Purkinje cell (primary cell): ENCODE measurements around the gene ING4. TPM values are rescaled to one million over a fixed set of nuclear protein-coding genes. Genes with fewer than 3 reads are reported as not detected.

Experiments
- polyA plus RNA-seq: library from polyadenylated mRNA; unstranded; fragments of >200 nt; fragmentation: Nextera tagmentation; gene quantifications from 2 replicates; pipeline ENCODE4 v1.2.1, GENCODE V29; 2014

ING4 gene
- polyA plus RNA-seq, result 22.4 and 27.0 TPM in 2 replicates

GRCh38 chr12:6662906-6663742, at the start of gene ING4:
ING4 (minus strand) TSS chr12:6663119; CDS start chr12:6663101, 18 bp downstream.

DNA sequence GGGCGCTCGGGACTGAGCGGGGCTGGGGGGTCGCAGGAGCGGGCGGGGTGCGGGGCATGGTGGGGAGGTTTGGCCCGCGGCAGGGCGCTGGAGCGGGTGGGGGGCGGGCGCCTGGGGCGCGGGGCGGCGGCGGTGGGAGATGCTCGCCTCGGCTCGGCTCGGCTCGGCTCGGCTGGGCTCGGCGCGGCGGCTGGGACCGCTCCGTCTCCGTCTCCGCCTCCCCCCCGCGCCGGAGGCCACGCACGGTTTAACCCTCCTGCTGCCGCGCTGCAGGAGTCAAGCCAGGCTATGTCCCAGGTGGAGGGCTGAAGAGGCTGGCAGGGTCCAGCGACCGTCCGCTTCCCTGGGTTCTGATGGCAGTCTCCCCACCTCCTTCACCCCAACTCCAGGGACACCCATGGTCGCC, 37.7 kb upstream of the ING4 start, which contains the start of gene PIANP:
PIANP (minus strand) TSS at position 170 of the 406 bp plus-strand sequence. CDS start 2,754 bp downstream, outside the sequence.

DNA sequence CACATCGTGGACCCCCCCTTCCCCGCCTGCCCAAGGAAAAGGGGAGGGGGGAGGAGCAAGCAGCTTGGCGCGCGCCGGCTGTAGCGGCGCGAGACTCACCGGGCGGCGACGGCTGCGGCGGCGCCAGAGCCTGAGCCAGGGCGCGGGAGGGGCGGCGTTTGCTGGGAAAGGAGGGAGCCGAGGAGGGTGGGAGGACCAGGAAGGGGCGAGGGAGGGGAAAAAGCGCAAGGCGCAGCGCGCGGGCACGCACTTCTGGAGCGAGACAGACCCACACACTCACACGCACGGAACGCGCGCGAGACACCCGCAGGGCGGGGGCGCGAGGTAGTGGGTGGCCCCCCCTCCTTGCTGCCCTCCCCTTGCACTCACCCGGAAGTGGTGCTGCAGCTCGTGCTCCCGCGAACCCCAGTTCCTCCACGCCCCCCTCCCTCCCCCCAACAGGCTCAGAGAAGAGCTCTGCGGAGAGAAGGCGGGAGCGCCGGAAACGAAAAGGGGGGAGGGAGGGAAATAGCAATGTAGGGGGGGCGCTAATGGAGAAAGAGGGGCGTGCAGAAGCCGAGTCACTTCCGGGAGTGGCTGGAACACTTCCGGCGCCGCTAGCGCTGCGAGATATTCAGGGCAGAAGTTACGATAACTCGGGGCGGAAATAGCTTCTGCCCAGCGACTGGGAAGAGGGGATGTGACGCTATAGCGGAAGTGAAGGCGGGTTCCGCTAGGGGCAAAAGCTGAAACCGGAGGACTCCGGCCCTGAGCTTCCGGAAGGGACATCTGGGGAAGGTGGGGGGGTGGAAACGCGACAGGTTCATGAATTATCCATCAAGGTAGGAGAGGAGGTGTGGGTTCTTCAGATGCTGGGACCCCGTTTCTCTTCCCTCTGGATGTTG, 26.3 kb upstream of the ING4 start, which contains the start of gene ZNF384:
ZNF384 (minus strand) TSS at position 377 of the 884 bp plus-strand sequence. CDS start 9,855 bp downstream, outside the sequence.

GRCh38 chr12:6647083-6647604, 15.8 kb downstream of the ING4 start, which contains the start of gene ACRBP:
ACRBP (minus strand) TSS chr12:6647432; CDS start chr12:6647366, 66 bp downstream.

DNA sequence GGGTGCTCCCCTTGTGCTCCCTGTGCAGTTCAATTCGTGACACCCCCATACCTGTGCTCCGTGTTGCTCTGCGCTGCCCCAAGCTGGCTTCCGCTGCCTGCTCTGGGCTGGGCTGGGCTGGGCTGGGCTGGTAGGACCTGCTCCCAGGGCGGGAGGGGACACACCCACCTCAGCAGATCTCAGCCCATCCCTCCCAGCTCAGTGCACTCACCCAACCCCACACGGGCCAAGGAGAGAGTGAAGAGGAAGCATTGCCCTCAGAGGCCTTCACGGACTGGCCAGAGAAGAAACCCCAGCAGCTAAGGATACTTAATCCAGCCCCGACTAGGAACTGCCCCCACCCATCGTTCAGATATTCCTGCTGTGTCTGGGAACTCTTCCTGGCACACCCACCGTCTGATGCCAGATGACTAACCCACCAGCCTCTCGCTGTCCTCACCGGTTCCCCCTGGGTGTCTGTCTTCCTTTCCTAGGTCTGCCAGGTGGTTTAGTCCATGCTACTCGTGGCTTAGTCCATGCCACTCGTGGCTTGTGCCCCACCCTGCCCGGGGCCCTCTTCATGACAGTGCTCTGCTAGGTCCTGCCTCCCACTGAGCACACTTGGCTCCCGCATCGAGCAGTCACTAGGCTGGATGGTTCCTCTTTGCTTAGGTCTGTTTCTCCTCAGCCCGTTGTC, 26.9 kb downstream of the ING4 start, which contains the start of gene LPAR5:
LPAR5 (minus strand) TSS at position 104 of the 676 bp plus-strand sequence. CDS start 14,711 bp downstream, outside the sequence.

Other genes with a start within 250 kb of the ING4 start
- 1.6 TPM in 1 of 2 replicates, not detected in the other for gene CD27, start 218.2 kb downstream of the ING4 start, polyA plus RNA-seq
- 1.5 and 10.6 TPM in 2 replicates for gene TAPBPL, start 211.1 kb downstream of the ING4 start, polyA plus RNA-seq
- gene VAMP1, start 192.4 kb downstream of the ING4 start, polyA plus RNA-seq, result 41.6 and 53.7 TPM in 2 replicates
- gene MRPL51, start 169.9 kb downstream of the ING4 start, polyA plus RNA-seq, result 404 and 455 TPM in 2 replicates
- gene NCAPD2, start 169.0 kb downstream of the ING4 start, polyA plus RNA-seq, result 0.74 and 0.78 TPM in 2 replicates
- gene GAPDH, start 128.6 kb downstream of the ING4 start, polyA plus RNA-seq, result 5,164 and 6,636 TPM in 2 replicates
- 6.1 and 10.3 TPM in 2 replicates for gene IFFO1, start 107.1 kb downstream of the ING4 start, polyA plus RNA-seq
- 3.7 and 9.3 TPM in 2 replicates for gene NOP2, start 94.8 kb downstream of the ING4 start, polyA plus RNA-seq
- 44.9 and 46.5 TPM in 2 replicates for gene CHD4, start 55.7 kb downstream of the ING4 start, polyA plus RNA-seq
- gene LPAR5, start 27.2 kb downstream of the ING4 start, polyA plus RNA-seq, result not detected in 2 replicates
- gene ACRBP, start 15.7 kb downstream of the ING4 start, polyA plus RNA-seq, result not detected in 2 replicates
- gene ZNF384, start 26.3 kb upstream of the ING4 start, polyA plus RNA-seq, result 2.3 and 2.8 TPM in 2 replicates
- gene PIANP, start 37.7 kb upstream of the ING4 start, polyA plus RNA-seq, result 15.3 and 29.7 TPM in 2 replicates
- gene COPS7A, start 60.9 kb upstream of the ING4 start, polyA plus RNA-seq, result 52.4 and 53.2 TPM in 2 replicates
- 161 and 204 TPM in 2 replicates for gene MLF2, start 90.0 kb upstream of the ING4 start, polyA plus RNA-seq
- 10.0 and 10.3 TPM in 2 replicates for gene PTMS, start 103.2 kb upstream of the ING4 start, polyA plus RNA-seq
- gene LAG3, start 109.4 kb upstream of the ING4 start, polyA plus RNA-seq, result not detected in 2 replicates
- gene CD4, start 126.4 kb upstream of the ING4 start, polyA plus RNA-seq, result 0.27 and 1.4 TPM in 2 replicates
- gene GPR162, start 158.7 kb upstream of the ING4 start, polyA plus RNA-seq, result 3.8 and 14.6 TPM in 2 replicates
- 0.34 and 1.6 TPM in 2 replicates for gene P3H3, start 165.3 kb upstream of the ING4 start, polyA plus RNA-seq
- gene GNB3, start 177.8 kb upstream of the ING4 start, polyA plus RNA-seq, result 0.29 and 1.1 TPM in 2 replicates
- gene CDCA3, start 188.2 kb upstream of the ING4 start, polyA plus RNA-seq, result 0.21 and 0.51 TPM in 2 replicates
- gene USP5, start 189.0 kb upstream of the ING4 start, polyA plus RNA-seq, result 10.5 and 14.9 TPM in 2 replicates
- gene TPI1, start 204.4 kb upstream of the ING4 start, polyA plus RNA-seq, result 1,435 and 2,077 TPM in 2 replicates
- 0.55 TPM in 1 of 2 replicates, not detected in the other for gene SPSB2, start 210.2 kb upstream of the ING4 start, polyA plus RNA-seq
- gene LRRC23, start 241.7 kb upstream of the ING4 start, polyA plus RNA-seq, result 3.5 and 6.7 TPM in 2 replicates